Measurements from ENCODE around the gene CAPZA2.
"Not testable (repeated sequence)": the region's sequence is repeated elsewhere in the genome, so short reads cannot be mapped to it uniquely, and the experiment has no call there.

CAPZA2 gene

GRCh38 chr7:116932566-116932965 is 70.2 kb downstream of the CAPZA2 start:
- TF ChIP-seq CTCF (IDR thresholded peaks at IDR 0.05; ENCODE audit: poor library complexity, severe bottlenecking), result no peak
- Histone ChIP-seq H3K27ac (ENCODE audit: poor library complexity, severe bottlenecking) (no peak overlapping the region), H3K36me3 (ENCODE audit: low read depth) (no peaks in the 10 kb centered on the region), H3K4me3 (ENCODE audit: severe bottlenecking) (no peak overlapping the region), H3K4me1 (ENCODE audit: insufficient read depth, poor library complexity, severe bottlenecking) (no peaks in the 10 kb centered on the region), H3K9me3 (ENCODE audit: severe bottlenecking) (no peaks in the 10 kb centered on the region), H3K27me3 (ENCODE audit: insufficient read depth, poor library complexity, severe bottlenecking) (no peaks in the 10 kb centered on the region)
- DNase-seq (ENCODE audit: low spot score), result no peak
- ATAC-seq (ENCODE audit: low read depth), result no peak

GRCh38 chr7:116933465-116933864 is 71.1 kb downstream of the CAPZA2 start:
- no peak overlapping the region for H3K27ac ChIP-seq (ENCODE audit: poor library complexity, severe bottlenecking)
- H3K4me1 ChIP-seq (ENCODE audit: insufficient read depth, poor library complexity, severe bottlenecking), result no peaks in the 10 kb centered on the region
- no peaks in the 10 kb centered on the region for H3K36me3 ChIP-seq (ENCODE audit: low read depth)
- no peak for DNase-seq (ENCODE audit: low spot score)
- no peak overlapping the region for H3K4me3 ChIP-seq (ENCODE audit: severe bottlenecking)
- TF ChIP-seq CTCF (IDR thresholded peaks at IDR 0.05; ENCODE audit: poor library complexity, severe bottlenecking), result no peak
- ATAC-seq (ENCODE audit: low read depth), result no peak
- H3K9me3 ChIP-seq (ENCODE audit: severe bottlenecking), result no peaks in the 10 kb centered on the region
- no peaks in the 10 kb centered on the region for H3K27me3 ChIP-seq (ENCODE audit: insufficient read depth, poor library complexity, severe bottlenecking)

GRCh38 chr7:116934580-116934979 is 72.2 kb downstream of the CAPZA2 start:
- H3K9me3 ChIP-seq (ENCODE audit: severe bottlenecking), result no peaks in the 10 kb centered on the region
- ATAC-seq (ENCODE audit: low read depth) (no peak), DNase-seq (ENCODE audit: low spot score) (no peak)
- H3K4me3 ChIP-seq (ENCODE audit: severe bottlenecking), result no peak overlapping the region
- no peak overlapping the region for H3K27ac ChIP-seq (ENCODE audit: poor library complexity, severe bottlenecking)
- no peaks in the 10 kb centered on the region for H3K27me3 ChIP-seq (ENCODE audit: insufficient read depth, poor library complexity, severe bottlenecking)
- H3K36me3 ChIP-seq (ENCODE audit: low read depth), result no peaks in the 10 kb centered on the region
- TF ChIP-seq CTCF (IDR thresholded peaks at IDR 0.05; ENCODE audit: poor library complexity, severe bottlenecking), result no peak
- H3K4me1 ChIP-seq (ENCODE audit: insufficient read depth, poor library complexity, severe bottlenecking), result no peaks in the 10 kb centered on the region

GRCh38 chr7:116936844-116937243 is 74.5 kb downstream of the CAPZA2 start:
- not testable (repeated sequence) for H3K27ac ChIP-seq (ENCODE audit: poor library complexity, severe bottlenecking); ATAC-seq (ENCODE audit: low read depth); H3K27me3 ChIP-seq (ENCODE audit: insufficient read depth, poor library complexity, severe bottlenecking); H3K36me3 ChIP-seq (ENCODE audit: low read depth); H3K4me1 ChIP-seq (ENCODE audit: insufficient read depth, poor library complexity, severe bottlenecking); H3K4me3 ChIP-seq (ENCODE audit: severe bottlenecking); DNase-seq (ENCODE audit: low spot score); H3K9me3 ChIP-seq (ENCODE audit: severe bottlenecking)

GRCh38 chr7:116938678-116939077 is 76.3 kb downstream of the CAPZA2 start:
- no peaks in the 10 kb centered on the region for H3K9me3 ChIP-seq (ENCODE audit: severe bottlenecking)
- no peak overlapping the region for H3K27ac ChIP-seq (ENCODE audit: poor library complexity, severe bottlenecking)
- no peak overlapping the region for H3K4me3 ChIP-seq (ENCODE audit: severe bottlenecking)
- no peak for TF ChIP-seq CTCF (IDR thresholded peaks at IDR 0.05; ENCODE audit: poor library complexity, severe bottlenecking)
- no peaks in the 10 kb centered on the region for H3K36me3 ChIP-seq (ENCODE audit: low read depth)
- H3K4me1 ChIP-seq (ENCODE audit: insufficient read depth, poor library complexity, severe bottlenecking), result no peaks in the 10 kb centered on the region
- H3K27me3 ChIP-seq (ENCODE audit: insufficient read depth, poor library complexity, severe bottlenecking), result no peaks in the 10 kb centered on the region
- ATAC-seq (ENCODE audit: low read depth) (no peak), DNase-seq (ENCODE audit: low spot score) (no peak)

All from RWPE2 (cell line).